Measurements from ENCODE around the gene COG3. TPM values are rescaled to one million over a fixed set of nuclear protein-coding genes. Genes with fewer than 3 reads are reported as not detected.

The COG3 gene
- total and polyA plus RNA-seq, 10 of the 15 experiments (the other 5 are each of a cell fraction or from before 2014, with no cell fraction given) = 6.1 to 35.1 (median 22.6) TPM

DNA sequence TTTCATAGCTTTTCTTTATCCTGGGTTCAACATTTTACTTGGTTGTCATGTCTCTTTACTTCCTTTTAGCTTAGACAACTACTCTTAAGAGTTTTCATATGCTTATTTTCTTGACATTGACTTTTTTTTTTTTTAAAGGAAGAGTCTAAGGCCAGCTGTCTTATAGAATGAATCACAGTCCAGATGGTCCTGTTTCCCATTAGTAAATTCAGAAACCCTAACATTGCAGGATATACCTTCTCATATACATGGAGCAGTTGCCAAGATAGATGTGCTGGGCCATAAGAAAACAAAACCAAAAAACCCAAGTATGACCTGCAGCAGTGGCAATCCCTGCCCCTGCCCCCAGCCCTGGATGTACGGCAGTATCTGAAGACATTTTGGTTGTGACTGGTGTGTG is 72.8 kb downstream of the COG3 start:
- no TSS peak for BruUV-seq (replicated peaks)
- TF ChIP-seq PAX5 (IDR thresholded peaks at IDR 0.05; ENCODE audit: borderline replicate concordance, low read depth, low read length) (no peak), POLR2A (IDR thresholded peaks at IDR 0.05; ENCODE audit: low read depth, low read length) (no peak), SREBF2 (IDR thresholded peaks at IDR 0.05; ENCODE audit: low read length) (no peak), PML (IDR thresholded peaks at IDR 0.05; ENCODE audit: low read length) (no peak), ZNF274 (IDR thresholded peaks at IDR 0.05; ENCODE audit: insufficient read depth, insufficient read length) (no peak), SIN3A (IDR thresholded peaks at IDR 0.05; ENCODE audit: low read depth, low read length) (no peak), HDGF (IDR thresholded peaks at IDR 0.05) (no peak), JUNB (IDR thresholded peaks at IDR 0.05) (no peak), ZZZ3 (IDR thresholded peaks at IDR 0.05; ENCODE audit: control insufficient read depth, insufficient read length, low read depth) (no peak), TCF12 (IDR thresholded peaks at IDR 0.05; ENCODE audit: low read depth, low read length) (no peak), MTA3 (IDR thresholded peaks at IDR 0.05; ENCODE audit: borderline replicate concordance, low read length) (no peak), NR2C2 (IDR thresholded peaks at IDR 0.05; ENCODE audit: borderline replicate concordance, control insufficient read depth, insufficient read length, low read depth) (no peak)
- TF ChIP-seq, protein P1, sequence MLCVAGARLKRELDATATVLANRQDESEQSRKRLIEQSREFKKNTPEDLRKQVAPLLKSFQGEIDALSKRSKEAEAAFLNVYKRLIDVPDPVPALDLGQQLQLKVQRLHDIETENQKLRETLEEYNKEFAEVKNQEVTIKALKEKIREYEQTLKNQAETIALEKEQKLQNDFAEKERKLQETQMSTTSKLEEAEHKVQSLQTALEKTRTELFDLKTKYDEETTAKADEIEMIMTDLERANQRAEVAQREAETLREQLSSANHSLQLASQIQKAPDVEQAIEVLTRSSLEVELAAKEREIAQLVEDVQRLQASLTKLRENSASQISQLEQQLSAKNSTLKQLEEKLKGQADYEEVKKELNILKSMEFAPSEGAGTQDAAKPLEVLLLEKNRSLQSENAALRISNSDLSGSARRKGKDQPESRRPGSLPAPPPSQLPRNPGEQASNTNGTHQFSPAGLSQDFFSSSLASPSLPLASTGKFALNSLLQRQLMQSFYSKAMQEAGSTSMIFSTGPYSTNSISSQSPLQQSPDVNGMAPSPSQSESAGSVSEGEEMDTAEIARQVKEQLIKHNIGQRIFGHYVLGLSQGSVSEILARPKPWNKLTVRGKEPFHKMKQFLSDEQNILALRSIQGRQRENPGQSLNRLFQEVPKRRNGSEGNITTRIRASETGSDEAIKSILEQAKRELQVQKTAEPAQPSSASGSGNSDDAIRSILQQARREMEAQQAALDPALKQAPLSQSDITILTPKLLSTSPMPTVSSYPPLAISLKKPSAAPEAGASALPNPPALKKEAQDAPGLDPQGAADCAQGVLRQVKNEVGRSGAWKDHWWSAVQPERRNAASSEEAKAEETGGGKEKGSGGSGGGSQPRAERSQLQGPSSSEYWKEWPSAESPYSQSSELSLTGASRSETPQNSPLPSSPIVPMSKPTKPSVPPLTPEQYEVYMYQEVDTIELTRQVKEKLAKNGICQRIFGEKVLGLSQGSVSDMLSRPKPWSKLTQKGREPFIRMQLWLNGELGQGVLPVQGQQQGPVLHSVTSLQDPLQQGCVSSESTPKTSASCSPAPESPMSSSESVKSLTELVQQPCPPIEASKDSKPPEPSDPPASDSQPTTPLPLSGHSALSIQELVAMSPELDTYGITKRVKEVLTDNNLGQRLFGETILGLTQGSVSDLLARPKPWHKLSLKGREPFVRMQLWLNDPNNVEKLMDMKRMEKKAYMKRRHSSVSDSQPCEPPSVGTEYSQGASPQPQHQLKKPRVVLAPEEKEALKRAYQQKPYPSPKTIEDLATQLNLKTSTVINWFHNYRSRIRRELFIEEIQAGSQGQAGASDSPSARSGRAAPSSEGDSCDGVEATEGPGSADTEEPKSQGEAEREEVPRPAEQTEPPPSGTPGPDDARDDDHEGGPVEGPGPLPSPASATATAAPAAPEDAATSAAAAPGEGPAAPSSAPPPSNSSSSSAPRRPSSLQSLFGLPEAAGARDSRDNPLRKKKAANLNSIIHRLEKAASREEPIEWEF (IDR thresholded peaks at IDR 0.05; ENCODE audit: insufficient replicate concordance, low read depth, low read length) = no peak
- TF ChIP-seq, protein P2, sequence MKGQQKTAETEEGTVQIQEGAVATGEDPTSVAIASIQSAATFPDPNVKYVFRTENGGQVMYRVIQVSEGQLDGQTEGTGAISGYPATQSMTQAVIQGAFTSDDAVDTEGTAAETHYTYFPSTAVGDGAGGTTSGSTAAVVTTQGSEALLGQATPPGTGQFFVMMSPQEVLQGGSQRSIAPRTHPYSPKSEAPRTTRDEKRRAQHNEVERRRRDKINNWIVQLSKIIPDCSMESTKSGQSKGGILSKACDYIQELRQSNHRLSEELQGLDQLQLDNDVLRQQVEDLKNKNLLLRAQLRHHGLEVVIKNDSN (IDR thresholded peaks at IDR 0.05; ENCODE audit: borderline replicate concordance, extremely low read length, insufficient read depth, low read depth, low read length) = no peak
- TF ChIP-seq, protein P3, sequence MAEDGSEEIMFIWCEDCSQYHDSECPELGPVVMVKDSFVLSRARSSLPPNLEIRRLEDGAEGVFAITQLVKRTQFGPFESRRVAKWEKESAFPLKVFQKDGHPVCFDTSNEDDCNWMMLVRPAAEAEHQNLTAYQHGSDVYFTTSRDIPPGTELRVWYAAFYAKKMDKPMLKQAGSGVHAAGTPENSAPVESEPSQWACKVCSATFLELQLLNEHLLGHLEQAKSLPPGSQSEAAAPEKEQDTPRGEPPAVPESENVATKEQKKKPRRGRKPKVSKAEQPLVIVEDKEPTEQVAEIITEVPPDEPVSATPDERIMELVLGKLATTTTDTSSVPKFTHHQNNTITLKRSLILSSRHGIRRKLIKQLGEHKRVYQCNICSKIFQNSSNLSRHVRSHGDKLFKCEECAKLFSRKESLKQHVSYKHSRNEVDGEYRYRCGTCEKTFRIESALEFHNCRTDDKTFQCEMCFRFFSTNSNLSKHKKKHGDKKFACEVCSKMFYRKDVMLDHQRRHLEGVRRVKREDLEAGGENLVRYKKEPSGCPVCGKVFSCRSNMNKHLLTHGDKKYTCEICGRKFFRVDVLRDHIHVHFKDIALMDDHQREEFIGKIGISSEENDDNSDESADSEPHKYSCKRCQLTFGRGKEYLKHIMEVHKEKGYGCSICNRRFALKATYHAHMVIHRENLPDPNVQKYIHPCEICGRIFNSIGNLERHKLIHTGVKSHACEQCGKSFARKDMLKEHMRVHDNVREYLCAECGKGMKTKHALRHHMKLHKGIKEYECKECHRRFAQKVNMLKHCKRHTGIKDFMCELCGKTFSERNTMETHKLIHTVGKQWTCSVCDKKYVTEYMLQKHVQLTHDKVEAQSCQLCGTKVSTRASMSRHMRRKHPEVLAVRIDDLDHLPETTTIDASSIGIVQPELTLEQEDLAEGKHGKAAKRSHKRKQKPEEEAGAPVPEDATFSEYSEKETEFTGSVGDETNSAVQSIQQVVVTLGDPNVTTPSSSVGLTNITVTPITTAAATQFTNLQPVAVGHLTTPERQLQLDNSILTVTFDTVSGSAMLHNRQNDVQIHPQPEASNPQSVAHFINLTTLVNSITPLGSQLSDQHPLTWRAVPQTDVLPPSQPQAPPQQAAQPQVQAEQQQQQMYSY (CRISPR knock-in tag; IDR thresholded peaks at IDR 0.05) = no peak

More for the DNA sequence above, 72.8 kb downstream of the COG3 start:
- SMC1A ChIA-PET (ENCODE audit: uncharacterized antibody, unreplicated experiment) = interaction anchor here (1.4 kb wide), 1 partner anchor 39 kb away, joined by 4 read pairs; no protein-coding TSS in a partner anchor
- H3K36me3 ChIP-seq (ENCODE audit: control insufficient read depth in 2 of 2, insufficient read depth in 2 of 2, low read length in 1 of 2) = peaks cover 3 to 20% of the 10 kb centered on the region in 2 experiments; a peak in 3 of 4 replicates
- no peaks in the 10 kb centered on the region for H3K79me2 ChIP-seq (ENCODE audit: control insufficient read depth, insufficient read depth, low read length)
- no peak overlapping the region for H2AFZ ChIP-seq (ENCODE audit: control insufficient read depth, low read depth, low read length)
- no peaks in the 10 kb centered on the region for H3K27me3 ChIP-seq (replicated peaks in 1 of 2; ENCODE audit: control insufficient read depth in 2 of 2, insufficient read depth in 2 of 2, low read length in 1 of 2)
- H3K4me1 ChIP-seq (ENCODE audit: control insufficient read depth, insufficient read depth, low read length) = no peaks in the 10 kb centered on the region
- no peak overlapping the region for H3K4me2 ChIP-seq (ENCODE audit: control insufficient read depth, insufficient read depth)
- RAD21 ChIA-PET (ENCODE audit: unreplicated experiment) = interaction anchor here (0.7 kb wide), 1 partner anchor 183 kb away, joined by 3 read pairs; no protein-coding TSS in a partner anchor
- ATAC-seq (no peak), DNase-seq (ENCODE audit: low read depth, low spot score) (no peak), FAIRE-seq (no peak)
- no peaks in the 10 kb centered on the region for H4K20me1 ChIP-seq (ENCODE audit: control insufficient read depth, insufficient read depth)
- in situ Hi-C loops (cut with MboI) = no loop called here
- POLR2A ChIA-PET = no interaction called here
- H3K4me3 ChIP-seq = no peak overlapping the region
- no peak overlapping the region for H3K9ac ChIP-seq (ENCODE audit: control insufficient read depth, insufficient read depth, low read length)
- intact Hi-C loops (cut with micrococcal nuclease; ENCODE audit: unreplicated experiment) = no loop called here
- no peaks in the 10 kb centered on the region for H3K9me3 ChIP-seq (replicated peaks; ENCODE audit: control insufficient read depth, insufficient read depth, low read length)
- CTCF ChIA-PET = interaction anchor here (1.9 kb wide), 1 partner anchor 16 kb away, joined by 4 read pairs; no protein-coding TSS in a partner anchor
- no peak overlapping the region for H3K27ac ChIP-seq (ENCODE audit: control insufficient read depth, insufficient read depth)
- WGBS (ENCODE audit: insufficient coverage, insufficient replicate concordance, low lambda C conversion rate, missing lambda C conversion rate) = 100% methylated on average over 1 of the region's 1 CpG
